ENCODE measurements around the gene SLC34A1. TPM values are rescaled to one million over a fixed set of nuclear protein-coding genes. Genes with fewer than 3 reads are reported as not detected.

SLC34A1 gene
- total and polyA plus RNA-seq, 2 of the 13 experiments (the other 11 are each of a cell fraction or from before 2014, with no cell fraction given): 0.03 to 0.20 TPM

- TF ChIP-seq UBTF (CRISPR knock-in tag; IDR thresholded peaks at IDR 0.05): peak; percentile 57
- no peak for TF ChIP-seq PRDM10 (CRISPR knock-in tag; IDR thresholded peaks at IDR 0.05; ENCODE audit: low read depth)
- no peak for TF ChIP-seq ZNF704 (CRISPR knock-in tag; IDR thresholded peaks at IDR 0.05; ENCODE audit: borderline replicate concordance)
- TF ChIP-seq CBX1 (IDR thresholded peaks at IDR 0.05; ENCODE audit: low read depth): no peak
- peak; percentile 55; the same call in 1 of the 2 replicates for TF ChIP-seq CHCHD3 (CRISPR knock-in tag; IDR thresholded peaks at IDR 0.05)
- no peak for TF ChIP-seq U2AF2 (IDR thresholded peaks at IDR 0.05; ENCODE audit: low read depth, low read length)
- TF ChIP-seq ZNF318 (CRISPR knock-in tag; IDR thresholded peaks at IDR 0.05): no peak
- TF ChIP-seq ZBTB43 (CRISPR knock-in tag; conservative IDR thresholded peaks at IDR 0.05): no peak
- no peak for TF ChIP-seq ZNF629 (CRISPR knock-in tag; conservative IDR thresholded peaks at IDR 0.05)
These were observed 21.4 kb upstream of the SLC34A1 start (continued) for GRCh38 chr5:177362610-177363507.
